HepG2 (cell line): ENCODE measurements around the gene ITPR1. TPM values are rescaled to one million over a fixed set of nuclear protein-coding genes. Genes with fewer than 3 reads are reported as not detected.

Source experiments
- ATAC-seq: fragments of 200-7000 bp; cut with Tn5 transposase; 3 replicates; pipeline ENCODE4 v1.9.1; 2020; ENCODE audit warnings: mild to moderate bottlenecking, moderate library complexity
- BruUV-seq: library from RNA; stranded (reverse); fragments of 400-500 nt; replicated peaks from 2 replicates; lab custom pipeline; 2021; lab: Mats Ljungman, UMichigan
- CTCF ChIA-PET: fragments of 300-600 bp; formaldehyde crosslinking; extraction: SDS; loops from one replicate; lab custom pipeline; 2021; ENCODE audit warnings: low total read pairs, inconsistent platforms, low intra/inter-chr PET ratio; lab: Yijun Ruan, JAX
- POLR2A ChIA-PET: fragments of 350-600 bp; sonication (Branson Sonifier 250); formaldehyde crosslinking; loops from one replicate; lab custom pipeline; 2020; ENCODE audit warnings: antibody characterized with exemption, inconsistent platforms; lab: Yijun Ruan, JAX
- DNase-seq: peaks from one replicate; pipeline ENCODE4 v3.0.0-alpha.2; 2015; ENCODE audit warnings: low spot score
- FAIRE-seq: peaks from 3 replicates; lab custom pipeline; 2011; peaks lifted over from hg19 to GRCh38; lab: Jason Lieb, UNC
- H2AFZ ChIP-seq: one replicate; pipeline ENCODE4 v1.6.1; 2011; ENCODE audit warnings: low read length, inconsistent platforms
- H3K27ac ChIP-seq: fragments of 300-600 bp; 3 replicates; pipeline ENCODE4 v1.8.0; 2011; ENCODE audit warnings: mixed run types, mild to moderate bottlenecking, mixed read lengths, low read length, inconsistent platforms; ENCODE audit not compliant: insufficient read depth; ENCODE audit errors: extremely low read length
- H3K27me3 ChIP-seq, 2 experiments: fragments of 200-600 bp in 1 of 2; 2 replicates in 1 of 2; 3 replicates in 1 of 2; pipeline versions ENCODE4 v1.6.0 to v1.8.0; 2011; ENCODE audit warnings: low read length in 2 of 2, mild to moderate bottlenecking in 2 of 2, moderate library complexity in 2 of 2, inconsistent platforms in 1 of 2; ENCODE audit not compliant: insufficient read depth in 2 of 2, control insufficient read depth in 1 of 2
- H3K36me3 ChIP-seq, 2 experiments: fragments of 200-600 bp in 1 of 2; replicated peaks in 1 of 2; 2 replicates in 1 of 2; 3 replicates in 1 of 2; pipeline versions ENCODE4 v1.5.1 to v1.8.0; 2011; ENCODE audit warnings: low read length in 2 of 2, inconsistent platforms in 1 of 2; ENCODE audit not compliant: insufficient read depth in 2 of 2, control insufficient read depth in 1 of 2
- H3K4me1 ChIP-seq: 2 replicates; pipeline ENCODE4 v1.5.1; 2012; ENCODE audit warnings: low read length, inconsistent platforms; ENCODE audit not compliant: insufficient read depth
- H3K4me2 ChIP-seq: 2 replicates; pipeline ENCODE4 v1.6.0; 2011; ENCODE audit warnings: low read depth, low read length, inconsistent platforms
- H3K4me3 ChIP-seq, 3 experiments: fragments of 200-600 bp in 1 of 3; sonication (generic), shearing (Covaris generic) in 1 of 3; replicated peaks in 1 of 3; 2 replicates each; pipeline ENCODE4 v1.5.1; 2011 to 2016; ENCODE audit warnings: low read length in 3 of 3, inconsistent platforms in 2 of 3, low read depth in 2 of 3, mild to moderate bottlenecking in 2 of 3, control low read depth in 1 of 3, mixed read lengths in 1 of 3; ENCODE audit not compliant: insufficient read depth in 1 of 3
- H3K79me2 ChIP-seq: one replicate; pipeline ENCODE4 v1.6.1; 2011; ENCODE audit warnings: low read length, inconsistent platforms; ENCODE audit not compliant: insufficient read depth
- H3K9ac ChIP-seq: 2 replicates; pipeline ENCODE4 v1.6.0; 2011; ENCODE audit warnings: mild to moderate bottlenecking, low read depth, low read length, inconsistent platforms; ENCODE audit not compliant: insufficient read depth
- H3K9me3 ChIP-seq: 2 replicates; pipeline ENCODE4 v1.5.1; 2012; ENCODE audit warnings: mild to moderate bottlenecking, low read length
- H4K20me1 ChIP-seq: 2 replicates; pipeline ENCODE4 v1.6.0; 2011; ENCODE audit warnings: inconsistent platforms, mild to moderate bottlenecking, low read length, moderate library complexity; ENCODE audit not compliant: insufficient read depth
- ATRX ChIP-seq: sonication (generic); formaldehyde crosslinking; IDR thresholded peaks from 2 replicates; pipeline ENCODE4 v1.4.0; 2020; ENCODE audit warnings: missing genetic modification reagents, borderline replicate concordance
- ELK4 ChIP-seq: sonication (generic); formaldehyde crosslinking; IDR thresholded peaks from 2 replicates; pipeline ENCODE4 v1.9.0; 2021; ENCODE audit warnings: missing genetic modification reagents, borderline replicate concordance
- IRF2 ChIP-seq: IDR thresholded peaks from 2 replicates; pipeline ENCODE4 v1.6.1; 2018; ENCODE audit warnings: missing genetic modification reagents, missing compliant biosample characterization
- JUND ChIP-seq: sonication (generic); formaldehyde crosslinking; IDR thresholded peaks from 2 replicates; pipeline ENCODE4 v1.8.0; 2022; ENCODE audit warnings: mild to moderate bottlenecking, missing genetic modification reagents
- MYC ChIP-seq: sonication (generic); formaldehyde crosslinking; IDR thresholded peaks from 2 replicates; pipeline ENCODE4 v1.9.0; 2021; ENCODE audit warnings: missing genetic modification reagents, borderline replicate concordance
- NCOA5 ChIP-seq: sonication (generic); formaldehyde crosslinking; IDR thresholded peaks from 2 replicates; pipeline ENCODE4 v1.4.0; 2020; ENCODE audit warnings: missing genetic modification reagents
- TFAP4 ChIP-seq: sonication (generic); IDR thresholded peaks from 2 replicates; pipeline ENCODE4 v1.6.1; 2016; ENCODE audit warnings: low read depth, borderline replicate concordance
- ZBED4 ChIP-seq: sonication (generic); formaldehyde crosslinking; IDR thresholded peaks from 2 replicates; pipeline ENCODE4 v1.4.0; 2020; ENCODE audit warnings: missing genetic modification reagents, borderline replicate concordance
- ZNF160 ChIP-seq: sonication (generic); formaldehyde crosslinking; IDR thresholded peaks from 2 replicates; pipeline ENCODE4 v1.8.0; 2022; ENCODE audit warnings: mild to moderate bottlenecking, inconsistent platforms, missing genetic modification reagents
- ZNF451 ChIP-seq: sonication (generic); formaldehyde crosslinking; IDR thresholded peaks from 2 replicates; pipeline ENCODE4 v1.5.0; 2020; ENCODE audit warnings: mild to moderate bottlenecking, missing genetic modification reagents
- ZNF605 ChIP-seq: sonication (generic); formaldehyde crosslinking; IDR thresholded peaks from 2 replicates; pipeline ENCODE4 v1.8.0; 2022; ENCODE audit warnings: mild to moderate bottlenecking, missing genetic modification reagents
- ZNF790 ChIP-seq: sonication (generic); formaldehyde crosslinking; IDR thresholded peaks from 2 replicates; pipeline ENCODE4 v1.8.0; 2022; ENCODE audit warnings: missing genetic modification reagents, mild to moderate bottlenecking, borderline replicate concordance
- WGBS: methylation state at CpG from one replicate; pipeline ENCODE4 v1.1.6; 2017; ENCODE audit warnings: low lambda C conversion rate; 5-methylcytosine and 5-hydroxymethylcytosine counted together
- in situ Hi-C: cut with HindIII; loops from 2 replicates; pipeline ENCODE4 v1.10.0; 2017; ENCODE audit warnings: low pct_unique_long_range_greater_than_20kb; ENCODE audit not compliant: extremely low pct_ligation_motif_present
- intact Hi-C: fragments of 100-400 bp; cut with micrococcal nuclease; formaldehyde crosslinking; loops from one replicate; pipeline ENCODE4 v1.10.0; 2022; ENCODE audit not compliant: unreplicated experiment
- polyA plus RNA-seq, 8 experiments: library from polyadenylated mRNA; depleted of rRNA in 3 of 8; stranded (reverse) in 7 of 8; unstranded in 1 of 8; fragments of >200 nt; fragmentation: Illumina TruSeq in 4 of 8; extraction: Trizol in 4 of 8; gene quantifications; 2 replicates each; pipeline versions ENCODE4 v1.2.1 to v1.2.3, GENCODE V29; 2011 to 2016; ENCODE audit warnings: low read depth in 4 of 8, missing spikeins in 1 of 8, mixed read lengths in 1 of 8; ENCODE audit not compliant: insufficient read depth in 1 of 8
- total RNA-seq, 5 experiments: library from RNA; depleted of rRNA; stranded (reverse); fragments of >200 nt; fragmentation: Illumina TruSeq; extraction: Trizol; gene quantifications; 2 replicates each; pipeline ENCODE4 v1.2.3, GENCODE V29; 2016; ENCODE audit warnings: low read depth in 1 of 5

Gene ITPR1
- total and polyA plus RNA-seq, 2 of the 13 experiments (the other 11 are each of a cell fraction or from before 2014, with no cell fraction given) = 10.0 to 11.4 TPM

- FAIRE-seq (no peak), ATAC-seq (no peak), DNase-seq (no peak)
- Histone ChIP-seq H3K4me3 (no peak overlapping the region), H3K27me3 (no peaks in the 10 kb centered on the region), H3K9me3 (no peaks in the 10 kb centered on the region), H3K4me1 (no peaks in the 10 kb centered on the region), H3K27ac (no peak overlapping the region), H3K4me2 (no peak overlapping the region), H2AFZ (no peak overlapping the region), H3K36me3 (peaks cover 1 to 16% of the 10 kb centered on the region in 2 experiments; a peak in 3 of 5 replicates), H3K9ac (no peak overlapping the region), H3K79me2 (no peaks in the 10 kb centered on the region), H4K20me1 (no peaks in the 10 kb centered on the region)
- intact Hi-C loops = no loop called here
- BruUV-seq = no TSS peak
- in situ Hi-C loops = no loop called here
- TF ChIP-seq ZNF605 (CRISPR knock-in tag) (peak; percentile 95), ATRX (CRISPR knock-in tag) (no peak)
- ChIA-PET CTCF (no interaction called here), POLR2A (no interaction called here)
- 94% methylated on average over 2 of the region's 2 CpGs for WGBS
These were observed 324.0 kb downstream of the ITPR1 start for GRCh38 chr3:4817128-4817527.

GRCh38 chr3:4818164-4818563 lies 325.0 kb downstream of the ITPR1 start:
- Histone ChIP-seq H3K79me2 (no peaks in the 10 kb centered on the region), H3K27ac (no peak overlapping the region), H4K20me1 (no peaks in the 10 kb centered on the region), H3K36me3 (peaks cover 1 to 16% of the 10 kb centered on the region in 2 experiments; a peak in 3 of 5 replicates), H3K4me2 (no peak overlapping the region), H2AFZ (no peak overlapping the region), H3K27me3 (no peaks in the 10 kb centered on the region), H3K4me1 (no peaks in the 10 kb centered on the region), H3K9ac (no peak overlapping the region), H3K4me3 (no peak overlapping the region), H3K9me3 (no peaks in the 10 kb centered on the region)
- CTCF ChIA-PET = no interaction called here
- no peak for FAIRE-seq
- POLR2A ChIA-PET = no interaction called here
- no peak for ATAC-seq
- WGBS = 95% methylated on average over 9 of the region's 13 CpGs
- in situ Hi-C loops = no loop called here
- DNase-seq = no peak
- no TSS peak for BruUV-seq
- intact Hi-C loops = no loop called here
- TF ChIP-seq ZNF790 (no peak), JUND (no peak), NCOA5 (no peak), ZNF451 (no peak), ZBED4 (CRISPR knock-in tag) (no peak), MYC (CRISPR knock-in tag) (no peak), ZNF160 (CRISPR knock-in tag) (no peak), TFAP4 (no peak), ELK4 (CRISPR knock-in tag) (no peak), IRF2 (CRISPR knock-in tag) (no peak)
